H1 (cell line): ENCODE data around the gene AHCY. TPM values are rescaled to one million over a fixed set of nuclear protein-coding genes. Genes with fewer than 3 reads are reported as not detected.

Experiments
- CTCF ChIA-PET: fragments of 300-600 bp; sonication (Branson Sonifier 250); formaldehyde crosslinking; loops from one replicate; lab custom pipeline; 2021; ENCODE audit not compliant: partially characterized antibody; lab: Charles Lee
- POLR2A ChIA-PET: fragments of 300-600 bp; sonication (Branson Sonifier 250); formaldehyde crosslinking; loops from one replicate; lab custom pipeline; 2021; ENCODE audit warnings: inconsistent platforms; ENCODE audit not compliant: partially characterized antibody; lab: Charles Lee
- DNase-seq, 2 experiments: peaks; one replicate each; pipeline versions ENCODE4 v3.0.0 to v3.0.0-alpha.2; 2010 to 2022; ENCODE audit warnings: low spot score in 2 of 2, low read depth in 1 of 2, mixed read lengths in 1 of 2
- FAIRE-seq: peaks from 2 replicates; lab custom pipeline; 2011; peaks lifted over from hg19 to GRCh38; lab: Jason Lieb, UNC
- H2AFZ ChIP-seq: 2 replicates; pipeline ENCODE4 v1.8.1; 2012; ENCODE audit warnings: low read length, inconsistent platforms
- H2AK5ac ChIP-seq: 2 replicates; pipeline ENCODE4 v1.6.1; 2013; ENCODE audit warnings: low read depth, low read length
- H2BK120ac ChIP-seq: replicated peaks from 2 replicates; pipeline ENCODE3; 2013; ENCODE audit warnings: low read depth, low read length, inconsistent platforms
- H2BK12ac ChIP-seq: 2 replicates; pipeline ENCODE4 v1.6.1; 2013; ENCODE audit warnings: low read depth, low read length
- H2BK15ac ChIP-seq: 2 replicates; pipeline ENCODE4 v1.6.1; 2013; ENCODE audit warnings: low read length
- H2BK20ac ChIP-seq: 2 replicates; pipeline ENCODE4 v1.6.1; 2013; ENCODE audit warnings: low read length
- H2BK5ac ChIP-seq: 2 replicates; pipeline ENCODE4 v1.6.1; 2013; ENCODE audit warnings: low read depth, low read length
- H3K14ac ChIP-seq: 2 replicates; pipeline ENCODE4 v1.6.1; 2013; ENCODE audit warnings: inconsistent platforms; ENCODE audit not compliant: insufficient read length
- H3K18ac ChIP-seq: 2 replicates; pipeline ENCODE4 v1.6.1; 2013; ENCODE audit warnings: low read length; ENCODE audit errors: extremely low read depth
- H3K23ac ChIP-seq: 2 replicates; pipeline ENCODE4 v1.6.1; 2013; ENCODE audit warnings: inconsistent platforms; ENCODE audit not compliant: insufficient read length
- H3K23me2 ChIP-seq: 2 replicates; pipeline ENCODE4 v1.6.1; 2013; ENCODE audit warnings: low read depth, low read length
- H3K27ac ChIP-seq: 2 replicates; pipeline ENCODE4 v1.6.1; 2011; ENCODE audit warnings: low read depth, low read length, inconsistent platforms
- H3K27me3 ChIP-seq, 4 experiments: replicated peaks in 1 of 4; 1 replicate in 1 of 4; 2 replicates in 3 of 4; pipeline versions ENCODE4 v1.6.1 to v1.8.1; 2011 to 2013; ENCODE audit warnings: low read length in 3 of 4, mild to moderate bottlenecking in 3 of 4, inconsistent platforms in 2 of 4, mixed read lengths in 2 of 4, moderate library complexity in 1 of 4; ENCODE audit not compliant: control insufficient read depth in 3 of 4, insufficient read depth in 3 of 4; ENCODE audit errors: extremely low read depth in 1 of 4
- H3K36me3 ChIP-seq, 4 experiments: 2 replicates each; pipeline versions ENCODE4 v1.6.1 to v1.8.1; 2011 to 2013; ENCODE audit warnings: mild to moderate bottlenecking in 4 of 4, low read length in 3 of 4, moderate library complexity in 2 of 4, control low read depth in 1 of 4, inconsistent platforms in 1 of 4; ENCODE audit not compliant: insufficient read depth in 4 of 4, control insufficient read depth in 2 of 4
- H3K4ac ChIP-seq: replicated peaks from 2 replicates; pipeline ENCODE3; 2013; ENCODE audit warnings: low read length, low read depth, mixed read lengths, inconsistent platforms; ENCODE audit not compliant: insufficient read length
- H3K4me1 ChIP-seq, 4 experiments: replicated peaks in 1 of 4; 1 replicate in 1 of 4; 2 replicates in 3 of 4; pipeline versions ENCODE4 v1.6.1 to v1.8.1; 2011 to 2013; ENCODE audit warnings: low read length in 3 of 4, inconsistent platforms in 2 of 4, mixed read lengths in 1 of 4; ENCODE audit not compliant: insufficient read depth in 4 of 4, control insufficient read depth in 3 of 4
- H3K4me2 ChIP-seq, 2 experiments: 2 replicates each; pipeline versions ENCODE4 v1.6.1 to v1.8.1; 2011 to 2013; ENCODE audit warnings: low read depth in 2 of 2, low read length in 2 of 2, control low read depth in 1 of 2, inconsistent platforms in 1 of 2, mild to moderate bottlenecking in 1 of 2; ENCODE audit not compliant: insufficient read depth in 1 of 2
- H3K4me3 ChIP-seq, 4 experiments: fragments of 200-600, 300-600 bp in 1 of 4; sonication (generic), shearing (Covaris generic), sonication (Bioruptor Twin) in 1 of 4; 2 replicates each; pipeline versions ENCODE4 v1.5.1 to v1.8.1; 2011 to 2016; ENCODE audit warnings: low read length in 4 of 4, low read depth in 3 of 4, control low read depth in 2 of 4, inconsistent platforms in 2 of 4, mild to moderate bottlenecking in 2 of 4, mixed read lengths in 1 of 4, moderate library complexity in 1 of 4; ENCODE audit not compliant: insufficient read depth in 2 of 4; ENCODE audit errors: extremely low read depth in 1 of 4
- H3K56ac ChIP-seq: replicated peaks from 2 replicates; pipeline ENCODE3; 2013; ENCODE audit warnings: low read depth, mild to moderate bottlenecking, mixed read lengths, low read length, inconsistent platforms; ENCODE audit not compliant: insufficient read length
- H3K79me1 ChIP-seq: 2 replicates; pipeline ENCODE4 v1.6.1; 2013; ENCODE audit warnings: low read depth, low read length, control low read depth
- H3K79me2 ChIP-seq, 2 experiments: 2 replicates each; pipeline versions ENCODE4 v1.6.1 to v1.8.1; 2012 to 2013; ENCODE audit warnings: low read length in 2 of 2, mild to moderate bottlenecking in 2 of 2, inconsistent platforms in 1 of 2; ENCODE audit not compliant: insufficient read depth in 2 of 2, control insufficient read depth in 1 of 2
- H3K9ac ChIP-seq, 4 experiments: replicated peaks in 1 of 4; 1 replicate in 1 of 4; 2 replicates in 3 of 4; pipeline versions ENCODE4 v1.6.1 to v1.8.1; 2011 to 2013; ENCODE audit warnings: low read depth in 3 of 4, low read length in 3 of 4, control low read depth in 2 of 4, mild to moderate bottlenecking in 2 of 4, moderate library complexity in 2 of 4, inconsistent platforms in 1 of 4; ENCODE audit errors: extremely low read depth in 1 of 4
- H3K9me3 ChIP-seq, 2 experiments: 2 replicates each; pipeline versions ENCODE4 v1.6.1 to v1.8.1; 2012 to 2013; ENCODE audit warnings: mild to moderate bottlenecking in 2 of 2, moderate library complexity in 2 of 2, control low read depth in 1 of 2, inconsistent platforms in 1 of 2, low read depth in 1 of 2, low read length in 1 of 2, mixed read lengths in 1 of 2; ENCODE audit not compliant: insufficient read depth in 2 of 2
- H4K20me1 ChIP-seq, 2 experiments: replicated peaks in 1 of 2; 2 replicates each; pipeline versions ENCODE3 to v1.8.1; 2011 to 2013; ENCODE audit warnings: inconsistent platforms in 2 of 2, low read length in 2 of 2, mild to moderate bottlenecking in 1 of 2; ENCODE audit not compliant: insufficient read depth in 2 of 2, control insufficient read depth in 1 of 2
- H4K5ac ChIP-seq: 2 replicates; pipeline ENCODE4 v1.6.1; 2013; ENCODE audit warnings: low read length, low read depth, mixed read lengths, inconsistent platforms; ENCODE audit not compliant: insufficient read length
- H4K8ac ChIP-seq: 2 replicates; pipeline ENCODE4 v1.8.0; 2013; ENCODE audit warnings: mild to moderate bottlenecking, moderate library complexity, low read length, inconsistent platforms; ENCODE audit not compliant: insufficient read depth; ENCODE audit errors: extremely low read depth
- H4K91ac ChIP-seq: replicated peaks from 2 replicates; pipeline ENCODE3; 2013; ENCODE audit warnings: low read length, mixed read lengths, inconsistent platforms; ENCODE audit not compliant: insufficient read length
- CHD1 ChIP-seq: IDR thresholded peaks from 2 replicates; pipeline ENCODE4 v1.6.1; 2012; ENCODE audit warnings: low read depth, low read length, improper control_type of control experiment
- CREB1 ChIP-seq: IDR thresholded peaks from 2 replicates; pipeline ENCODE4 v1.6.1; 2012; ENCODE audit warnings: inconsistent platforms
- EGR1 ChIP-seq: IDR thresholded peaks from 2 replicates; pipeline ENCODE4 v1.6.1; 2011; ENCODE audit warnings: low read depth, low read length, borderline replicate concordance
- EP300 ChIP-seq, 2 experiments: IDR thresholded peaks; 1 replicate in 1 of 2; 2 replicates in 1 of 2; pipeline ENCODE4 v1.6.1; 2011 to 2012; ENCODE audit warnings: low read depth in 2 of 2, low read length in 2 of 2, mild to moderate bottlenecking in 2 of 2, borderline replicate concordance in 1 of 2, inconsistent platforms in 1 of 2, moderate library complexity in 1 of 2
- MAFK ChIP-seq: IDR thresholded peaks from 2 replicates; pipeline ENCODE4 v1.6.1; 2012; ENCODE audit warnings: low read depth, mild to moderate bottlenecking, improper control_type of control experiment, low read length
- SAP30 ChIP-seq: fragments of 300-600 bp; sonication (generic); IDR thresholded peaks from 2 replicates; pipeline ENCODE4 v1.7.1; 2012; ENCODE audit warnings: low read length, moderate library complexity, mild to moderate bottlenecking, inconsistent platforms; ENCODE audit not compliant: insufficient read depth, insufficient replicate concordance
- TCF12 ChIP-seq: IDR thresholded peaks from 2 replicates; pipeline ENCODE4 v1.6.1; 2011; ENCODE audit warnings: low read depth, mild to moderate bottlenecking, low read length
- WGBS, 2 experiments: shearing (Covaris generic) in 1 of 2; methylation state at CpG; one replicate each; pipeline versions ENCODE4 v1.1.6 to v1.1.7; 2013 to 2015; ENCODE audit warnings: low lambda C conversion rate in 2 of 2, mixed read lengths in 2 of 2, inconsistent platforms in 1 of 2, low coverage in 1 of 2, missing lambda C conversion rate in 1 of 2; ENCODE audit not compliant: insufficient replicate concordance in 2 of 2, insufficient coverage in 1 of 2, insufficient read length in 1 of 2; ENCODE audit errors: extremely low coverage in 1 of 2, missing lambda C conversion rate in 1 of 2; 5-methylcytosine and 5-hydroxymethylcytosine counted together
- polyA plus RNA-seq, 7 experiments: library from polyadenylated mRNA; depleted of rRNA in 3 of 7; stranded (reverse) in 5 of 7; unstranded in 2 of 7; fragments of >200 nt in 5 of 7; fragments of 200-250 nt in 2 of 7; gene quantifications; 1 replicate in 5 of 7; 2 replicates in 1 of 7; 4 replicates in 1 of 7; pipeline versions ENCODE4 v1.2.1 to v1.2.3, GENCODE V29; 2011 to 2013; ENCODE audit warnings: missing spikeins in 2 of 7, mixed read lengths in 2 of 7
- total RNA-seq: library from RNA; stranded (reverse); fragmentation: NEBNext Ultra II Directional; extraction: Animal tissue kit (Norgen Biotek cat#: 25700); gene quantifications from 2 replicates; pipeline ENCODE4 v1.2.1, GENCODE V29; 2021
- TF ChIP-seq, protein P1 (sequence below): IDR thresholded peaks from 2 replicates; pipeline ENCODE4 v1.6.1; 2012; ENCODE audit warnings: inconsistent platforms
- TF ChIP-seq, protein P2 (sequence below): IDR thresholded peaks from 2 replicates; pipeline ENCODE4 v1.6.1; 2012; ENCODE audit warnings: low read length, inconsistent platforms

AHCY gene
- total and polyA plus RNA-seq, 2 of the 8 experiments (the other 6 are each of a cell fraction or from before 2014, with no cell fraction given) = 404 to 638 TPM

DNA sequence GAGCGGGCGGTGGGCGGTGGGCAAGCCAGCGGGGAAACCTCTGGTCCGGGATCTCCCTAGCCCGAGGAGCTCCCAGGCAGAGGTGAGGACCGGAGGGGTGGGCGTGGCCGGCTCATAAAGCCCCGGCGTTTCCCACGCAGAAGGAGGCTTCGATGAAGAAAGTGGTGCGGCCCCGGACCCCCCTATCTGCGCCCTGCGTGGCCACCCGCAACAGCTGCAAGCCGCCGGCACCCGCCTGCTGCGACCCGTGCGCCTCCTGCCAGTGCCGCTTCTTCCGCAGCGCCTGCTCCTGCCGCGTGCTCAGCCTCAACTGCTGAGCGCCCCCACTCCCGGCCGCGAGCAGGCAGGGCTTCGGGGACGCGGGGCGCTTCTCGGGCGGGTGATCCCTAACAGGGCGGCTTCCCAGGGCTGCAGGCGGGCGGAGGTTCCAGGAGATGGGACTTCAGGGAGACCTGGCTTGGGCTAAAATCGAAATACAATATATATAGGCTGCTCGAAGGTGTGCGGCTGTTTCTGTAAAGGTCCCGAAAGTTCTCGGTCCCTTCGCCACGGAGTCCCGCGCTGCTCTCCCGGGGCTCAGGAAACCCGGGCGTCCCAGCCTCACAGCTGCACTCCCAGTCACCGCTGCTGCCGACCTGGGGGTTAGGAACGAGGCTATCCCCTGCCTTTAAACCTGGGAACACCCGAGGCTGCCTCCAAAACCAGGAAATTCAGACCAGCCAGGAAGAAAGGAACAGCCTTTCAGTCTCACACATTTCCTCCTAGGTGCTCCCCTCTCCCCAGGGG is 34.1 kb downstream of the AHCY start:
- Histone ChIP-seq H2BK20ac (no peak overlapping the region), H2AFZ (no peak overlapping the region), H2BK15ac (no peak overlapping the region), H2AK5ac (no peak overlapping the region), H3K9me3 (no peaks in the 10 kb centered on the region), H3K4me3 (peak overlapping the region; percentile 7 to 58 (median 41)), H3K9ac (peak overlapping the region in 1 of 4 experiments; percentile 20; a peak in 2 of 7 replicates), H3K36me3 (peaks cover 0 to 13% (median 1%) of the 10 kb centered on the region in 4 experiments; a peak in 4 of 8 replicates), H3K14ac (no peak overlapping the region), H3K23me2 (peaks cover 5% of the 10 kb centered on the region; the same call in 1 of the 2 replicates), H3K23ac (no peak overlapping the region), H4K5ac (no peak overlapping the region), H4K8ac (peak overlapping the region; percentile 80), H3K27me3 (0 out of 7 replicates have a peak, but pooled peaks cover 0 to 2% (median 0%) of the 10 kb centered on the region in 4 experiments), H2BK12ac (no peak overlapping the region), H3K79me1 (no peaks in the 10 kb centered on the region; the same call in 1 of the 2 replicates), H4K20me1 (peaks cover 4 to 10% of the 10 kb centered on the region in 2 experiments), H3K27ac (no peak overlapping the region), H3K4me2 (peak overlapping the region; percentile 55 to 70), H3K18ac (0 out of 2 replicates have a peak overlapping the region, but pooled peaks have one; percentile 32), H3K56ac (no peak overlapping the region), H3K4me1 (no peaks in the 10 kb centered on the region), H3K4ac (peak overlapping the region; percentile 38), H2BK5ac (no peak overlapping the region), H2BK120ac (no peak overlapping the region), H4K91ac (peak overlapping the region; percentile 65), H3K79me2 (no peaks in the 10 kb centered on the region)
- peak in 1 of 2 experiments; percentile 73 for DNase-seq
- POLR2A ChIA-PET = interaction anchor here (0.6 to 3.2 kb wide), 8 partner anchors 12 to 1369 kb away, joined by 3 to 17 read pairs (median 4); partner anchors contain the start of gene AHCY
- CTCF ChIA-PET = interaction anchor here (0.6 to 3.1 kb wide), 6 partner anchors 9 to 1398 kb away, joined by 3 to 10 read pairs (median 5); no protein-coding TSS in a partner anchor
- no peak for FAIRE-seq
- 5% methylated on average over 38 of the region's 58 CpGs; no CpG with 5 or more reads in 1 of the 2 experiments for WGBS, 2 experiments
- TF ChIP-seq, protein P1, sequence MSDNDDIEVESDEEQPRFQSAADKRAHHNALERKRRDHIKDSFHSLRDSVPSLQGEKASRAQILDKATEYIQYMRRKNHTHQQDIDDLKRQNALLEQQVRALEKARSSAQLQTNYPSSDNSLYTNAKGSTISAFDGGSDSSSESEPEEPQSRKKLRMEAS = peak; percentile 91
- TF ChIP-seq SAP30 (no peak), EGR1 (no peak), MAFK (no peak), CHD1 (no peak), EP300 (IDR thresholded peaks at IDR 0.05; ENCODE audit: borderline replicate concordance in 1 of 2, low read depth in 2 of 2, low read length in 2 of 2) (no peak), TCF12 (0 out of 2 replicates have a peak, but pooled peaks have one; percentile 22), CREB1 (no peak)
- TF ChIP-seq, protein P2, sequence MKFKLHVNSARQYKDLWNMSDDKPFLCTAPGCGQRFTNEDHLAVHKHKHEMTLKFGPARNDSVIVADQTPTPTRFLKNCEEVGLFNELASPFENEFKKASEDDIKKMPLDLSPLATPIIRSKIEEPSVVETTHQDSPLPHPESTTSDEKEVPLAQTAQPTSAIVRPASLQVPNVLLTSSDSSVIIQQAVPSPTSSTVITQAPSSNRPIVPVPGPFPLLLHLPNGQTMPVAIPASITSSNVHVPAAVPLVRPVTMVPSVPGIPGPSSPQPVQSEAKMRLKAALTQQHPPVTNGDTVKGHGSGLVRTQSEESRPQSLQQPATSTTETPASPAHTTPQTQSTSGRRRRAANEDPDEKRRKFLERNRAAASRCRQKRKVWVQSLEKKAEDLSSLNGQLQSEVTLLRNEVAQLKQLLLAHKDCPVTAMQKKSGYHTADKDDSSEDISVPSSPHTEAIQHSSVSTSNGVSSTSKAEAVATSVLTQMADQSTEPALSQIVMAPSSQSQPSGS = no peak
